HT-29 (cell line): ENCODE measurements around the gene NXNL2. TPM values are rescaled to one million over a fixed set of nuclear protein-coding genes. Genes with fewer than 3 reads are reported as not detected.
A peak's percentile ranks its signal among the peaks of the same experiment; 100 is the strongest.

Experiments
- DNase-seq: peaks from one replicate; pipeline ENCODE4 v3.0.0-alpha.2; 2015; ENCODE audit warnings: low spot score
- total RNA-seq: library from RNA; depleted of rRNA; stranded (reverse); fragments of >200 nt; shearing (Covaris generic); gene quantifications from 2 replicates; pipeline ENCODE4 v1.2.3, GENCODE V29; 2014; rRNA removed

Gene NXNL2
- total RNA-seq, 1 experiment from 2014 or later = not detected

DNA sequence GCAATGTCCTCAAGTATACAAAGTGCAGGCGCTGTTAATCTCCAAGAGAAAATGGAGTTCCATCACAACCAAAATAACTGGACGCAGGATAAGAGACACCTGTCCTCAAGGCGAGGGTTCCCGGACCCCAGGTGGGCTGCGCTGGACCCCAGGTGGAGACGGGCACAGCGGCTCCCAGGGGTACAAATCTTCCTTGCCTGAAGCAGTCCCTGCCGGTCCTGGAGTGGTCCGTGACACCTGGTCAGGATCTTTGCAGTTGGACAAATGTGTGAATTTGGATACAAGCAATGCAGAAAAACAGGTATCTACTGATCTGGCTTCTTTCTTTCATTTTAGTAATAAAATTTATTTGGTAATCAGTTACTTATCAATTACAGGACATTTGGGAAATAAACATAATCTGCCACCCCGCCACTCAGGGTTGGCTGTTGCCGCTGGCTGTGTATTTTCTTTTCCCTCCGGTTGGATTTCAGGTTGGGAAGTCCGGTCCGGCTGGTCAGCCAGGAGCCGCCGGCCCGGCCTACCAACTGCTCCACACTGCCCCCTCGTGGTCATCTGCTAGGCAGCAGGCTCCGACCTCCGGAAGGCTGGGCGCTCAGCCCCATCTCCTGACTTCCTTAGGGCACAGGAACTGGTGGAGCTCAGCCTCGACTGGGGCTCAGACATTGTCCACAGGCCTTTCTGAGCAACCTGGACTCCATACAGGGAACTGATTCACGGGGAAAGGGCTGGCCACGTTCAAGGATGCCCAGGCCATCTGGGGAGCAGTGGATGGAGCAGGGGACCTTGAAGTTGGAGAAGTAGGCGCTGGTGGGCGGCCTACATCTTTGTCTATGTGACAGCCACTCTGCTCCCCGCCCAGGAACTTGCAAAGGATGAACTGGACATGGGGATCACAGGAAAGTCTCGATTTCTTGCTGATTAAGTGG lies 43.4 kb downstream of the NXNL2 start:
- peak; percentile 90 for DNase-seq

DNA sequence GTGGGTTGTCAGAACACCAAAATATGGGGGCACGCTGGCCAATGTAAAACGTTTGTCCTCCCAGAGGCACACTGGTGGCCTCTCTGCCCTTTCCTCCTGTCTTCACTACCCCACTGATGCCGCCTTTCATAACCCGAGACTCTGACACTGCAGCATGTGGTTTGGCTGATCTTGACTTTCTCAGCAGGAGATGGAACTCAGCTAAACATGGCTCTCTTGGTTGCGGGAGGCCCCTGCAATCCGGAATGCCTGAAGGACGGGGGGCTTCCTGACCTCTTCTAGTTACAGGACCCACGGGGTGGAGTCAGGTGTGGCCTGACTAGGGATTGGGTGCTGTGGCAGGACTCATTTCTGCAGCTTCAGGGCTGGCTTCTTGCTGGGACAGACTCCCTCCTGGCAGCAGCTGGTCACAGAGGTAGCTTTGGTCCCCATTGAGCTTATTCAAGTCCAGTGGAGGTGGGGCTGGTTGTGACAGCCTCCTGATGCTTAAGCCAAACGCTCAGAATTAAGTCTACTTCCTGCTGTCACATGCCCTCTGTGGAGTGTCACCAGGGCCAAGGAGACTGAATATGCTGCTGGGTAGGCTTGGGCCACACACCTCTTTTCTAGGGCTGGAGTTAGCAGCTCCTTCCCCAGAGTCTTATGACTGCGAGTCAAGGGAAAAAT lies 44.2 kb downstream of the NXNL2 start:
- no peak for DNase-seq

DNA sequence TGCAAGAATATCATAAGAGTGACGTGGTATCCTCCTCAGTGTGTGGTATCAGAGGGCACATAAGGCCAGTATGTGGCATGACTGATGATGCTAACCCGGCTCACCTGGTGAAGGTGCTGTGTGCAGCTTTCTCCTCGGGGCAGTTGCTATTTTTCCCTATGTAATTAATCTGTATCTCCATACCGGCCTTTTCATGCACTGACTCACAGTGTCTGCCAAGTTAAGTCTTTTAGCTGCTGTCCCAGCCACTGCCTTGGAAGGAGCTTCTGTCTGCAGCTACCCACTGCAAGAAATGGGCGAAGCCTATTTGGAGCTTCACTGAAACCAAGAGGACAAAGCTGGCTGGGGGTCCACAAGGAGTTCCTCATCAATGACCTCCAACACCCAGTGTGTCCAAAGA lies 46.0 kb downstream of the NXNL2 start:
- DNase-seq = no peak

DNA sequence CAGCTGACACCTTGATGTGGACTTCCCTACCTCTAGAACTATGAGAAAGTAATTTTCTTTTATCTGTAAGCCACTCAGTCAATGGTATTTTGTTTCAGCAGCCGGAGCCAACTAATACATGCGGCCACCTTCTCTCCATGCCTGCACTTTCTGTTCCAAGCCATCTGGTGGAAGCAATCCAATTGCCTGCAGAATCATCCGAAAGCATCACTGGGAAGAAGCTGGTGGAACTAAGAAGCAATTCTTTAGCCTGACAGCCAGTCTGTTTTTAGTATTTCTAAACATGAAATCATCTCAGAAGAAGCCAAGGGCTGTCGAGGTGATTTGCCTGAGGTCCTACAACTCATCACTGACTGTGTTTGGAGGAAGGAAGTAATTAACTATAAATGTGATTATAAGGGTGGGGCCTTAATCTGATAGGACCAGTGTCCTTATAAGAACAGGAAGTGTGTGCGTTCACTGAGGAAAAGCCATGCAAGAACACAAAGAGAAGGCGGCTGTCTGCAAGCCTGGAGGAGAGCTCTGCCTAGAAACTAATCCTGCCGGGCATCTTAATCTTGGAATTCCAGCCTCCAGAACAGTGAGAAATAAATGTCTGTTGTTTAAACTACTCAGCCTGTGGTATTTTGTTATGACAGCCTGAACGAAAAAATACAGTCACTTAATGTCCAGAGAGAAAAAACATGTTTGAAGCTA lies 49.1 kb downstream of the NXNL2 start:
- no peak for DNase-seq

DNA sequence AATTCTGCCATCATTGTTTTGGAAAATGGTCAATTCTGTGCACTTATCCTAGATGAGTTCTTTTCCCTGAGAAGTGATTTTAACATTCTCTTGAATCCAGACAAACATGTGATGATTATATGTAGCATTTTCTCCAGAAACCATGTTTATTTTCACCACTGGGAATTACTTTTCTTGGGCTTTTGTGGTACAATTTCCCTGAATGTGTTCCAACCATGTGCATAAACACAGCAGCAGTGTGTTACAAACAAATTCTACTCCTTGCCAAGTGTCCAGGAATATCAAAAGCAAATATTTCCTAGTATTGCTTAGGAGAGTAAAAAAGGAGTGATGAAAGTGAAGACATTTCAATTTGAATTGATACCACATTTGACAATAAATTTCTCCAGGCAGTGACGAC lies 50.4 kb downstream of the NXNL2 start:
- no peak for DNase-seq

DNA sequence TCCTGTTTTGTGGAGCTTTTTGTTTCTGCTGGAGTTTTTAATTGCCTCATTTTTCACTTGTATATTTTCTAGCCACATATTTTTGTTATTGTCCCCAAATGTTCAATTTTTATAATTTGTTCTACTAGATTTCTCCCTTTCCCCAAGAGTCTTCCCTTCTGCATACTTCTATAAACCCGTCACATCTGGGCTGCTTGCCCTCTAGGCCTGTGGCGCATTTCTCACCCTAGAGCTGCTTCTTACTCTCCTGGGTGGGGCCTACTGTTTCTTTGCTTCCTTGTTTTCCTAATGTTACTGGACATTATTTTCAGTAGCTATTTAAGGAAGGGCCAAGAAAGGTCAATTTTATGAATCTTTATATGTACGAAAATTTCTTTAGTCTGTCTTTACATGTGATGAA lies 51.5 kb downstream of the NXNL2 start:
- DNase-seq = no peak

DNA sequence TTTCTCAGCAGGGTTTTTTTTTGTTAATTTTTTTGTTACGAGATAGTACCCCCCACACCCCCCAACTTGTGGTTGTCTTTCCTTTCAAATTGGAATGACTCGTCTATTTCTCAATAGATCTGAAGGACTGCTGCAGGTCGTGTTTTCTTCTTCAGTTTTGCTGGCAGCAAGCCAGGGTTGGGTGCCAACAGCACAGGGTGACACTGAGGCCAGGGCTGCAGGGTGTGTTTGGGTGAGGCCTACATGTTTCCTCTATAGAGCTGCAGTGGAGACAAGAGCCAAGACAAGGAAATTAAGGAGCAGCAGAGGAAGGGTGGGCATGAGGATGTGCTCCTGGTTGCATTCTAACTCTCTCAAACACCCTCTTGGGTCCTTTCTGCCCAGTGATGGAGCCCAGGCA lies 52.2 kb downstream of the NXNL2 start:
- DNase-seq = no peak

DNA sequence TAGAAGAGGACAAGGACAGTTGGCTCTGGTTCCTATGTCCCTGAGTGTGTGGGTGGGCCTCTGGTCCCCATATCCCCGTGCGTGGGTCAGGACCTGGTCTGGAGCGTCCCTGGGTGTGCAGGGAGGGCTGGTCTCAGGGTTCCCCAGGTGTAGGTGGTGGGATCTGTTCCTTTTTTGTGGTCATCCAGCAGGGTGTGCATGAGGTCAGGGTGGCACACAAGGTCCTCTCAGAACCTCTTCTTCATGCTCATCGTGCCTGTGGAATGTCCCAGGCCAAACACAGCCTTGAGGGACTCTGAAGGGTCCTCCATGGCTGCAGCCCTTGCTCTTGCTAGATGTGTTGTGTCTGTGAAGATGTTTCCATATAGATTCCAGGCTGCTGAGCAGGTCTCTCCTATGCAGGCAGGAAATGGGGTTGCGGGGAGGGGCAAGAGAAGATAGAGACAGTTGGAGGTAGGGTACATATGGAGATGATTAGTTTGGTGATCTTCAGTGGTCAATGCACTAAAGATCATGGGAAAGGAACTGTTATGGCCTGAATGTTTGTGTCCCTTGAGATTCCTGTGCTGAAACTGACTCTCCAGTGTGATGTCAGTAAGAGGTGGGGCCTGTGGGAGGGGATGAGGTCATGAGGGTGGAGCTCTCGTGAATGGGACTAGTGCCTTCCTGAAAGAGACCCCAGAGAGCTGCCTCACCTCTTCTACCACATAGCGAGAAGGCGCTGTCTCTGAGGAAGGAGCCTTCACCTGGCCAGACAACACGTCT lies 53.1 kb downstream of the NXNL2 start:
- DNase-seq = no peak

DNA sequence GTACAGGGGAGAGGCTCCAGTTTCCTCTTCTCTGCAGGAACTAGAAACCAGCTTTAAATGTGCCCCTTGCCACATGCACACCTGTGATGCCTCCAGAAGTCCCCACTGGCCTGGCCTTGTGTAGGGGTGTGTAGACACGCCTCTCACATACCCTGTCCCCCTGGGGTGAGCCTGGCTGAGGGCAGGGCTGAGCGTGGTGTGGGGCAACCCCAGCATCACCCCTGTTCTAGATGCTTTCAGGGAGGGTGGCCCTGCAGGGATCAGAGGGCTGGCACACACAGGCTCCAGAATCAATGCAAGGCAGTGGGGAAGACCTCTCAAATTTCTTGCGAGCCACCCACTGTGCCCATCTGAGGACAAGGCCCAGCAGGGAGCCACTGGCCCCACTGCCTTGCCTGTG lies 54.7 kb downstream of the NXNL2 start:
- no peak for DNase-seq

DNA sequence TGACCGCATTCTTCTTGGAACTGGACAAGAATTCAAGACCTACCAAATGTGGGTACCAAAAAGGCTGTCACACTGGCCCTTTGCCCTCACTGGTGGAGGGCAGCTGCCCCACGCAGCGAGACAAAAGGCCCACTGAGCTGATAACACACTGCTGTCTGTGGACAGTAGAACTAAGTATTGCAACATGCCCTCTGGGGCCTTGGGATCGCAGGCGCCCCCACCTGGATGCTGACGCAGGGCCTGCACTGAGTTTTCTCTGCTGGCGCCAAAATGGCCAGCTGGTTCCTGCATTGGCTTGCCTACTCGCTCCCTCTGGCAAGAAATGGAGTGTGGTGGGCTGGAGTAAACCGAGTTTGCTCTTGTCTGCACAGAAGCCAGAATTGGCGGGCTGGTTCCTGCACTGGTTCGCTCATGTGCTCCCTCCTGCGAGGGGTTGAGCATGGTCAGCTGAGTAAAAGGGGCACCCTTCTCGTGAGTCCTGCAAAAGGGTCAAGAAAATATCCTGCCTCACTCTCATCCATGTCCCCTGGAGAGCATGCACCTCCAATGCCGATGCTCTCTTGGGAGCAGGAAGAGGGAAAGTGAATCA lies 55.7 kb downstream of the NXNL2 start:
- DNase-seq = peak; percentile 16

DNA sequence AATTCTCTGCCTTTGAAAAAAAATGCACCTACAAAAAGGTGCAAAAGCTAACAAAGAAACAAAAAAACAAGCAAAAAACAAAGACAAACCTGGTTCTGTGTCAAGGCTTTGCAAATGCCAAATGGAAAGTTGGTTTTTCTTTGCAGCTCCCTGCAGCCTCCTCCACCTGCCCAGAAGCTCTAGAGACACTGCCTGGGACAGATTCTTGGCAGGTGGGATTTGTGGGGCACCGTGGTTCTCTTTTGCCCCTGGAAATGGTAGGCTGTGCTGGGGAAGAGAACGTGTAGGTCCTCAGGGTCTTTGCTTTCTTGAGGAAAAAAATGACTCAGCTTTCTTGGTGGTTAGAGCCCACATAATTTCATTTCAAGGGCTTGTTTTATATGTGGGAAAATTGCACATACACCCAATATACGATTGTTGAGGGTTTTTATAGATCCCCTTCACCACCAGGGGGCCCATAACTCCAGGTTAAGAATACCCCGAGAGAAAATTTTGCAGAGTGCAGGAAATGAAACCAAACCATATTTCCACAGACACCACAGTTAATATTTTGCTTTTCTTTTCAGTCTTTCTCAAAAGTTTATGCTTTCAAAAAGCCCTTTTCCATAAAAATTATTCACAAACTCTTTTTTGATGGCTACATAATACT lies 58.7 kb downstream of the NXNL2 start:
- peak; percentile 47 for DNase-seq

Other genes starting within 250 kb of the NXNL2 start
- gene SPIN1, start 146.7 kb upstream of the NXNL2 start, total RNA-seq = 20.8 and 30.8 TPM in 2 replicates